GM18907 (cell line): ENCODE results near the gene FLNB.
A peak's percentile ranks its signal among the peaks of the same experiment; 100 is the strongest.

ENCODE experiments used
- ATAC-seq: cut with Tn5 transposase; IDR thresholded peaks from one replicate; pipeline ENCODE4 v1.9.1; 2021; ENCODE audit warnings: mild to moderate bottlenecking, moderate library complexity; ENCODE audit not compliant: unreplicated experiment

Gene FLNB

GRCh38 chr3:58008141-58009025 is at the start of gene FLNB:
TSS of gene FLNB (plus strand) at chr3:58008422. CDS start at chr3:58008565, 143 bp downstream.
- ATAC-seq, result peak; percentile 72

- no peak for ATAC-seq
These were observed 49.4 kb upstream of the FLNB start for GRCh38 chr3:57958642-57959422.

- ATAC-seq, result no peak
These were observed 48.6 kb upstream of the FLNB start for GRCh38 chr3:57959423-57960173.

- no peak for ATAC-seq
These were observed 48.1 kb upstream of the FLNB start for GRCh38 chr3:57960174-57960505.

- no peak for ATAC-seq
These were observed 46.9 kb upstream of the FLNB start for GRCh38 chr3:57961177-57961827.

- no peak for ATAC-seq
These were observed 46.3 kb upstream of the FLNB start for GRCh38 chr3:57961828-57962447.

- no peak for ATAC-seq
These were observed 45.8 kb upstream of the FLNB start for GRCh38 chr3:57962448-57962834.

GRCh38 chr3:57963811-57964346 is 44.3 kb upstream of the FLNB start:
- no peak for ATAC-seq

- no peak for ATAC-seq
These were observed 41.4 kb upstream of the FLNB start for GRCh38 chr3:57966829-57967228.

- no peak for ATAC-seq
These were observed 40.6 kb upstream of the FLNB start for GRCh38 chr3:57967590-57967989.

- ATAC-seq, result no peak
These were observed 39.7 kb upstream of the FLNB start for GRCh38 chr3:57968501-57968900.

- no peak for ATAC-seq
These were observed 36.2 kb upstream of the FLNB start for GRCh38 chr3:57971975-57972374.

- ATAC-seq, result no peak
These were observed 35.6 kb upstream of the FLNB start for GRCh38 chr3:57972531-57973111.

- ATAC-seq, result no peak
These were observed 34.3 kb upstream of the FLNB start for GRCh38 chr3:57973715-57974477.

GRCh38 chr3:57974796-57975388 is 33.3 kb upstream of the FLNB start:
- ATAC-seq, result no peak

- no peak for ATAC-seq
These were observed 30.4 kb upstream of the FLNB start for GRCh38 chr3:57977818-57978235.

- no peak for ATAC-seq
These were observed 29.9 kb upstream of the FLNB start for GRCh38 chr3:57978316-57978715.

- ATAC-seq, result no peak
These were observed 27.8 kb upstream of the FLNB start for GRCh38 chr3:57980416-57980815.
